H9 (cell line): Measurements from ENCODE around the gene KIF4A. TPM values are rescaled to one million over a fixed set of nuclear protein-coding genes. Genes with fewer than 3 reads are reported as not detected.

ENCODE experiments used
- DNase-seq: peaks from one replicate; pipeline ENCODE4 v3.0.0-alpha.2; 2017
- H2AFZ ChIP-seq: one replicate; pipeline ENCODE4 v1.6.1; 2013; ENCODE audit warnings: mild to moderate bottlenecking, low read length, control low read depth, moderate library complexity
- H2AK5ac ChIP-seq: 2 replicates; pipeline ENCODE4 v1.6.1; 2013; ENCODE audit warnings: low read length, control low read depth, mixed read lengths; ENCODE audit not compliant: insufficient read length
- H2BK120ac ChIP-seq: one replicate; pipeline ENCODE4 v1.6.1; 2013; ENCODE audit warnings: low read depth, mild to moderate bottlenecking, low read length, control low read depth, inconsistent platforms; ENCODE audit not compliant: poor library complexity, severe bottlenecking
- H2BK12ac ChIP-seq: 2 replicates; pipeline ENCODE4 v1.6.1; 2013; ENCODE audit warnings: low read length, control low read depth, mixed read lengths, low read depth; ENCODE audit not compliant: insufficient read length
- H2BK15ac ChIP-seq: 2 replicates; pipeline ENCODE4 v1.6.1; 2013; ENCODE audit warnings: low read depth, low read length, control low read depth
- H2BK20ac ChIP-seq: one replicate; pipeline ENCODE4 v1.6.1; 2013; ENCODE audit warnings: low read depth, mild to moderate bottlenecking, low read length, control low read depth, inconsistent platforms; ENCODE audit not compliant: poor library complexity, severe bottlenecking
- H2BK5ac ChIP-seq: 2 replicates; pipeline ENCODE4 v1.6.1; 2013; ENCODE audit warnings: low read length, control low read depth, mixed read lengths; ENCODE audit not compliant: insufficient read length
- H3K14ac ChIP-seq: 2 replicates; pipeline ENCODE4 v1.6.1; 2013; ENCODE audit warnings: low read length, control low read depth; ENCODE audit not compliant: insufficient read depth
- H3K18ac ChIP-seq: 2 replicates; pipeline ENCODE4 v1.6.1; 2013; ENCODE audit warnings: low read depth, mild to moderate bottlenecking, mixed read lengths, low read length, control low read depth; ENCODE audit not compliant: insufficient read length
- H3K23ac ChIP-seq: 2 replicates; pipeline ENCODE4 v1.6.1; 2013; ENCODE audit warnings: low read length, control low read depth, mixed read lengths, low read depth; ENCODE audit not compliant: insufficient read length
- H3K23me2 ChIP-seq: 2 replicates; pipeline ENCODE4 v1.6.1; 2013; ENCODE audit warnings: low read depth, mild to moderate bottlenecking, mixed read lengths, low read length, control low read depth; ENCODE audit not compliant: insufficient read length, poor library complexity, severe bottlenecking
- H3K27ac ChIP-seq: 2 replicates; pipeline ENCODE4 v1.5.1; 2013; ENCODE audit warnings: low read length, control low read depth, mixed read lengths, low read depth; ENCODE audit not compliant: insufficient read length
- H3K27me3 ChIP-seq: 2 replicates; pipeline ENCODE4 v1.6.1; 2013; ENCODE audit warnings: low read length, control low read depth, inconsistent platforms; ENCODE audit not compliant: insufficient read depth
- H3K4ac ChIP-seq: 2 replicates; pipeline ENCODE4 v1.6.1; 2013; ENCODE audit warnings: low read depth, mild to moderate bottlenecking, control low read depth, inconsistent platforms, low read length, moderate library complexity
- H3K4me1 ChIP-seq: 2 replicates; pipeline ENCODE4 v1.6.1; 2013; ENCODE audit warnings: low read length, control low read depth, inconsistent platforms; ENCODE audit not compliant: insufficient read depth
- H3K4me2 ChIP-seq: 2 replicates; pipeline ENCODE4 v1.6.1; 2013; ENCODE audit warnings: low read length, control low read depth, mixed read lengths; ENCODE audit not compliant: insufficient read length, insufficient read depth
- H3K56ac ChIP-seq: 2 replicates; pipeline ENCODE4 v1.6.1; 2013; ENCODE audit warnings: low read depth, mild to moderate bottlenecking, mixed read lengths, low read length, control low read depth; ENCODE audit not compliant: insufficient read length
- H3K79me1 ChIP-seq: 2 replicates; pipeline ENCODE4 v1.6.1; 2013; ENCODE audit warnings: low read depth, mild to moderate bottlenecking, moderate library complexity, low read length, control low read depth, inconsistent platforms; ENCODE audit not compliant: insufficient read depth, poor library complexity, severe bottlenecking
- H3K79me2 ChIP-seq: 2 replicates; pipeline ENCODE4 v1.6.1; 2013; ENCODE audit warnings: low read length, control low read depth, inconsistent platforms; ENCODE audit not compliant: insufficient read depth
- H3K9ac ChIP-seq: 2 replicates; pipeline ENCODE4 v1.6.1; 2013; ENCODE audit warnings: low read length, control low read depth, mixed read lengths; ENCODE audit not compliant: insufficient read length; ENCODE audit errors: extremely low read depth
- H3K9me3 ChIP-seq: one replicate; pipeline ENCODE4 v1.6.1; 2013; ENCODE audit warnings: low read depth, low read length, inconsistent platforms; ENCODE audit not compliant: control insufficient read depth
- H3T11ph ChIP-seq: one replicate; pipeline ENCODE4 v1.6.1; 2013; ENCODE audit warnings: mild to moderate bottlenecking, low read length, control low read depth, inconsistent platforms
- H4K20me1 ChIP-seq: one replicate; pipeline ENCODE4 v1.6.1; 2013; ENCODE audit not compliant: control insufficient read depth, insufficient read length, insufficient read depth
- H4K5ac ChIP-seq: 2 replicates; pipeline ENCODE4 v1.6.1; 2013; ENCODE audit warnings: low read depth, mild to moderate bottlenecking, mixed read lengths, low read length, control low read depth; ENCODE audit not compliant: insufficient read length
- H4K8ac ChIP-seq: replicated peaks from 2 replicates; pipeline ENCODE4 v1.6.1; 2013; ENCODE audit warnings: low read length, control low read depth, mixed read lengths, low read depth; ENCODE audit not compliant: insufficient read length
- H4K91ac ChIP-seq: 2 replicates; pipeline ENCODE4 v1.6.1; 2013; ENCODE audit warnings: low read depth, mild to moderate bottlenecking, moderate library complexity, mixed read lengths, low read length, control low read depth; ENCODE audit not compliant: insufficient read length
- H3K27ac Mint-ChIP-seq, 3 experiments: 2 replicates in 2 of 3; 3 replicates in 1 of 3; pipeline ENCODE4 v1.8.0; 2020 to 2021; ENCODE audit warnings: mixed read lengths in 3 of 3, mild to moderate bottlenecking in 1 of 3, moderate library complexity in 1 of 3
- H3K27me3 Mint-ChIP-seq: 2 replicates; pipeline ENCODE4 v1.8.0; 2021; ENCODE audit warnings: low read depth, mild to moderate bottlenecking, moderate library complexity, mixed read lengths
- H3K36me3 Mint-ChIP-seq, 3 experiments: 2 replicates in 2 of 3; 3 replicates in 1 of 3; pipeline ENCODE4 v1.8.0; 2020 to 2021; ENCODE audit warnings: low read depth in 3 of 3, mixed read lengths in 3 of 3; ENCODE audit not compliant: insufficient read depth in 1 of 3
- H3K4me1 Mint-ChIP-seq, 2 experiments: 2 replicates each; pipeline ENCODE4 v1.8.0; 2020; ENCODE audit warnings: mixed read lengths in 2 of 2
- H3K4me3 Mint-ChIP-seq, 2 experiments: 2 replicates in 1 of 2; 3 replicates in 1 of 2; pipeline ENCODE4 v1.8.0; 2020 to 2021; ENCODE audit warnings: mild to moderate bottlenecking in 2 of 2, mixed read lengths in 2 of 2, moderate library complexity in 1 of 2
- H3K9me3 Mint-ChIP-seq, 2 experiments: 2 replicates in 1 of 2; 3 replicates in 1 of 2; pipeline ENCODE4 v1.8.0; 2020; ENCODE audit warnings: mild to moderate bottlenecking in 2 of 2, mixed read lengths in 2 of 2, moderate library complexity in 1 of 2
- WGBS: extraction: QIAGEN DNeasy Blood & Tissue Kit; methylation state at CpG from one replicate; pipeline ENCODE4 v1.1.7; 2013; ENCODE audit warnings: missing lambda C conversion rate, low lambda C conversion rate, mixed read lengths; ENCODE audit not compliant: insufficient read length; ENCODE audit errors: extremely low coverage; 5-methylcytosine and 5-hydroxymethylcytosine counted together
- total RNA-seq: library from RNA; stranded (reverse); gene quantifications from 2 replicates; pipeline ENCODE4 v1.2.1, GENCODE V29; 2021
- TF ChIP-seq, protein P1 (sequence below): fragments of 200-600 bp; sonication (generic); conservative IDR thresholded peaks from 3 replicates; pipeline ENCODE4 v1.8.0; 2021; ENCODE audit warnings: antibody characterized with exemption, mild to moderate bottlenecking

Gene KIF4A
- total RNA-seq, 1 experiment from 2014 or later, result 41.8 TPM

DNA sequence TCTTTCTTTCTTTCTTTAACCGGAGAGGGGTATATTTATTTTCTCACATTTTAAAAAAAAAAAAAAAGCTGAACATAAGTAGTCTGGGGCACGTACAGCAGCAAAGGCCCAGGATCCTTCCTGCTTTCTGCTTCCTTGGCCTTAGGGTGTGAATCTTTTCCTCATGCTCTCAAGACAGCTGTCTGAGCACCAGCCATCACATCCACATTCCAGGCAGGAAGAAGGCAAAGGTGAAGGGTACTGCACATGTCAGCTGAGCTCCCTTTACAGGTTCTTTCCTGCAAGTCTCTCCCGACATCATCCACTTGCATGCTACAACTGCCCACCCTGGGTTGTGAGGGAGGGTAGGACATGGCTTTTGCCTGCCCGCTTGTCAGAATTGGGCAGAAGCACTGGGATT lies 69.6 kb downstream of the KIF4A start:
- H2AFZ ChIP-seq, result no peak overlapping the region
- H3K4me1 ChIP-seq, result no peaks in the 10 kb centered on the region
- H3K27me3 ChIP-seq, result no peaks in the 10 kb centered on the region
- no peaks in the 10 kb centered on the region for H3K23me2 ChIP-seq
- H2BK120ac ChIP-seq, result no peak overlapping the region
- H3K23ac ChIP-seq, result no peak overlapping the region
- no peaks in the 10 kb centered on the region for H3K79me1 ChIP-seq
- H2BK15ac ChIP-seq, result no peak overlapping the region
- no peak overlapping the region for H2BK5ac ChIP-seq
- no peak overlapping the region for H4K5ac ChIP-seq
- H3K14ac ChIP-seq, result no peak overlapping the region
- no peak overlapping the region for H3K9ac ChIP-seq
- peaks cover 49 to 55% of the 10 kb centered on the region in 2 experiments for H3K9me3 Mint-ChIP-seq
- H4K91ac ChIP-seq, result no peak overlapping the region
- H3T11ph ChIP-seq, result no peak overlapping the region
- no peak overlapping the region for H3K18ac ChIP-seq
- H3K4ac ChIP-seq, result no peak overlapping the region
- WGBS, result no CpG with 5 or more reads among the region's 4 CpGs
- TF ChIP-seq, protein P1, sequence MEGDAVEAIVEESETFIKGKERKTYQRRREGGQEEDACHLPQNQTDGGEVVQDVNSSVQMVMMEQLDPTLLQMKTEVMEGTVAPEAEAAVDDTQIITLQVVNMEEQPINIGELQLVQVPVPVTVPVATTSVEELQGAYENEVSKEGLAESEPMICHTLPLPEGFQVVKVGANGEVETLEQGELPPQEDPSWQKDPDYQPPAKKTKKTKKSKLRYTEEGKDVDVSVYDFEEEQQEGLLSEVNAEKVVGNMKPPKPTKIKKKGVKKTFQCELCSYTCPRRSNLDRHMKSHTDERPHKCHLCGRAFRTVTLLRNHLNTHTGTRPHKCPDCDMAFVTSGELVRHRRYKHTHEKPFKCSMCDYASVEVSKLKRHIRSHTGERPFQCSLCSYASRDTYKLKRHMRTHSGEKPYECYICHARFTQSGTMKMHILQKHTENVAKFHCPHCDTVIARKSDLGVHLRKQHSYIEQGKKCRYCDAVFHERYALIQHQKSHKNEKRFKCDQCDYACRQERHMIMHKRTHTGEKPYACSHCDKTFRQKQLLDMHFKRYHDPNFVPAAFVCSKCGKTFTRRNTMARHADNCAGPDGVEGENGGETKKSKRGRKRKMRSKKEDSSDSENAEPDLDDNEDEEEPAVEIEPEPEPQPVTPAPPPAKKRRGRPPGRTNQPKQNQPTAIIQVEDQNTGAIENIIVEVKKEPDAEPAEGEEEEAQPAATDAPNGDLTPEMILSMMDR, result no peak
- H3K27ac ChIP-seq, result no peak overlapping the region
- no peaks in the 10 kb centered on the region for H4K20me1 ChIP-seq
- H3K4me3 Mint-ChIP-seq, result no peak overlapping the region
- no peak for DNase-seq
- H2BK12ac ChIP-seq, result no peak overlapping the region
- H3K4me2 ChIP-seq, result no peak overlapping the region
- no peak overlapping the region for H3K27ac Mint-ChIP-seq
- no peak overlapping the region for H2BK20ac ChIP-seq
- H3K27me3 Mint-ChIP-seq, result no peaks in the 10 kb centered on the region
- no peak overlapping the region for H4K8ac ChIP-seq
- peaks cover 45 to 57% (median 48%) of the 10 kb centered on the region in 3 experiments for H3K36me3 Mint-ChIP-seq
- peaks cover 25% of the 10 kb centered on the region for H3K9me3 ChIP-seq
- no peak overlapping the region for H3K56ac ChIP-seq
- no peaks in the 10 kb centered on the region for H3K79me2 ChIP-seq
- H3K4me1 Mint-ChIP-seq, result no peaks in the 10 kb centered on the region
- H2AK5ac ChIP-seq, result no peak overlapping the region
